ENCODE data around the gene PPP1R14B. TPM values are rescaled to one million over a fixed set of nuclear protein-coding genes. Genes with fewer than 3 reads are reported as not detected.

Gene PPP1R14B
- total RNA-seq, 4 donors from 2014 or later = 9.5 to 63.4 (median 28.3) TPM

- Histone ChIP-seq H3K36me3 (no peaks in the 10 kb centered on the region), H3K27ac (no peak overlapping the region), H3K4me1 (no peaks in the 10 kb centered on the region), H3K9me3 (no peaks in the 10 kb centered on the region), H3K4me3 (no peak overlapping the region), H3K27me3 (no peaks in the 10 kb centered on the region)
- DNase-seq = no peak
- TF ChIP-seq POLR2A (IDR thresholded peaks at IDR 0.05) (no peak), CTCF (IDR thresholded peaks at IDR 0.05) (no peak)
- intact Hi-C loops (cut with DNase I; ENCODE audit: low total_unique reads) = no loop called here
These were observed 48.2 kb downstream of the PPP1R14B start for GRCh38 chr11:64198511-64198910.

- DNase-seq = no peak
These were observed 50.1 kb downstream of the PPP1R14B start for GRCh38 chr11:64196626-64197025.

More at GRCh38 chr11:64196626-64197025, 50.1 kb downstream of the PPP1R14B start:
- no peaks in the 10 kb centered on the region for H3K36me3 ChIP-seq
- no peak for TF ChIP-seq CTCF (IDR thresholded peaks at IDR 0.05)
- no peak for TF ChIP-seq POLR2A (IDR thresholded peaks at IDR 0.05)
- no peaks in the 10 kb centered on the region for H3K4me1 ChIP-seq
- H3K9me3 ChIP-seq = no peaks in the 10 kb centered on the region
- no peaks in the 10 kb centered on the region for H3K27me3 ChIP-seq
- no peak overlapping the region for H3K27ac ChIP-seq
- H3K4me3 ChIP-seq = no peak overlapping the region
- intact Hi-C loops (cut with DNase I; ENCODE audit: low total_unique reads) = no loop called here

Small RNA genes within 50 kb of the gene (small RNA-seq; reads per million reads assigned to genes)
- not detected for gene RF00019

Other genes with a start within 250 kb of the PPP1R14B start
- 1 to 10 TPM in 2 of 4 donors, under 1 TPM in 1, not detected in 1; 0.26 to 7.3 (median 1.9) TPM for gene FLRT1, start 211.0 kb downstream of the PPP1R14B start, total RNA-seq
- 10 to 100 TPM in 1 of 4 donors, 1 to 10 TPM in 3; 1.8 to 27.1 (median 6.6) TPM for gene MACROD1, start 80.8 kb downstream of the PPP1R14B start, total RNA-seq
- 100 to 1,000 TPM in 1 of 4 donors, 10 to 100 TPM in 3; 20.9 to 101 (median 83.8) TPM for gene STIP1, start 60.8 kb downstream of the PPP1R14B start, total RNA-seq
- 10 to 100 TPM in 2 of 4 donors, 1 to 10 TPM in 2; 3.1 to 50.3 (median 9.3) TPM for gene FERMT3, start 40.2 kb downstream of the PPP1R14B start, total RNA-seq
- gene TRPT1, start 20.8 kb downstream of the PPP1R14B start, total RNA-seq = 10 to 100 TPM in 3 of 4 donors, 1 to 10 TPM in 1; 7.2 to 42.9 (median 18.7) TPM
- 10 to 100 TPM; 10.8 to 44.9 (median 34.0) TPM for gene NUDT22, start 20.7 kb downstream of the PPP1R14B start, total RNA-seq
- 10 to 100 TPM in 2 of 4 donors, 1 to 10 TPM in 1, not detected in 1; 7.9 to 28.6 (median 16.6) TPM for gene DNAJC4, start 16.4 kb downstream of the PPP1R14B start, total RNA-seq
- gene VEGFB, start 12.4 kb downstream of the PPP1R14B start, total RNA-seq = 100 to 1,000 TPM in 1 of 4 donors, 10 to 100 TPM in 3; 20.0 to 120 (median 26.0) TPM
- gene FKBP2, start 5.8 kb downstream of the PPP1R14B start, total RNA-seq = 10 to 100 TPM; 22.3 to 74.0 (median 37.7) TPM
- gene PLCB3, start 4.6 kb upstream of the PPP1R14B start, total RNA-seq = 10 to 100 TPM in 3 of 4 donors, 1 to 10 TPM in 1; 10.0 to 39.5 (median 21.8) TPM
- gene BAD, start 37.7 kb upstream of the PPP1R14B start, total RNA-seq = 10 to 100 TPM; 54.8 to 72.9 (median 62.0) TPM
- gene GPR137, start 38.9 kb upstream of the PPP1R14B start, total RNA-seq = 10 to 100 TPM in 2 of 4 donors, 1 to 10 TPM in 1, under 1 TPM in 1; 0.51 to 32.3 (median 10.6) TPM
- gene KCNK4, start 44.4 kb upstream of the PPP1R14B start, total RNA-seq = under 1 TPM in 2 of 4 donors, not detected in 2; 0.61 to 0.76 TPM
- gene CATSPERZ, start 53.4 kb upstream of the PPP1R14B start, total RNA-seq = not detected
- 10 to 100 TPM; 12.1 to 49.2 (median 17.5) TPM for gene ESRRA, start 58.6 kb upstream of the PPP1R14B start, total RNA-seq
- gene TRMT112, start 70.6 kb upstream of the PPP1R14B start, total RNA-seq = 100 to 1,000 TPM; 200 to 462 (median 323) TPM
- 100 to 1,000 TPM in 3 of 4 donors, 10 to 100 TPM in 1; 97.1 to 156 (median 113) TPM for gene PRDX5, start 71.2 kb upstream of the PPP1R14B start, total RNA-seq
- gene CCDC88B, start 93.3 kb upstream of the PPP1R14B start, total RNA-seq = 1 to 10 TPM in 3 of 4 donors, under 1 TPM in 1; 0.29 to 5.7 (median 2.9) TPM
- 10 to 100 TPM in 3 of 4 donors, 1 to 10 TPM in 1; 2.4 to 37.4 (median 29.3) TPM for gene RPS6KA4, start 112.2 kb upstream of the PPP1R14B start, total RNA-seq

Data from uterus (tissue), 4 donors.